Measurements from ENCODE around the gene PIGR. TPM values are rescaled to one million over a fixed set of nuclear protein-coding genes. Genes with fewer than 3 reads are reported as not detected.

The PIGR gene
- total RNA-seq, 1 experiment from 2014 or later = not detected

GRCh38 chr1:206883160-206883559 lies 63.1 kb downstream of the PIGR start:
- Histone ChIP-seq H3K9ac (ENCODE audit: low read length) (no peak overlapping the region), H3K27ac (ENCODE audit: low read length) (no peak overlapping the region), H3K4me3 (ENCODE audit: low read length) (no peak overlapping the region), H3K9me2 (replicated peaks; ENCODE audit: low read length) (no peaks in the 10 kb centered on the region), H3K79me2 (ENCODE audit: low read length) (no peaks in the 10 kb centered on the region), H3K4me1 (ENCODE audit: insufficient read depth, low read length) (peaks cover 15% of the 10 kb centered on the region), H3K27me3 (ENCODE audit: low read length) (no peaks in the 10 kb centered on the region), H2AFZ (ENCODE audit: low read length) (no peak overlapping the region), H3K9me3 (ENCODE audit: low read length) (peaks cover 11% of the 10 kb centered on the region), H3K4me2 (ENCODE audit: low read length) (no peak overlapping the region), H4K20me1 (ENCODE audit: low read length) (no peaks in the 10 kb centered on the region), H3K36me3 (ENCODE audit: low read depth, low read length) (no peaks in the 10 kb centered on the region), H3F3A (ENCODE audit: low read length, unreplicated experiment) (no peaks in the 10 kb centered on the region)
- intact Hi-C loops (cut with micrococcal nuclease) = no loop called here
- DNase-seq (no peak), ATAC-seq (no peak)
- ChIA-PET CTCF (interaction anchor here (0.7 kb wide), 1 partner anchor 26 kb away, joined by 4 read pairs; no protein-coding TSS in a partner anchor), POLR2A (ENCODE audit: unreplicated experiment) (interaction anchor here (0.7 kb wide), 1 partner anchor 139 kb away, joined by 5 read pairs; no protein-coding TSS in a partner anchor)
- no peak for TF ChIP-seq CTCF (conservative IDR thresholded peaks at IDR 0.05; ENCODE audit: low read depth, low read length)
- no peak for TF ChIP-seq EZH2phosphoT487 (IDR thresholded peaks at IDR 0.05; ENCODE audit: borderline replicate concordance, low read length)
- TF ChIP-seq EZH2 (IDR thresholded peaks at IDR 0.05; ENCODE audit: low read length, unreplicated experiment) = no peak
- BruUV-seq (replicated peaks) = no TSS peak

- H3K9ac ChIP-seq (ENCODE audit: low read length) = no peak overlapping the region
- no peak overlapping the region for H3K4me2 ChIP-seq (ENCODE audit: low read length)
- H3K4me1 ChIP-seq (ENCODE audit: insufficient read depth, low read length) = peaks cover 9% of the 10 kb centered on the region
- no peaks in the 10 kb centered on the region for H3K9me2 ChIP-seq (replicated peaks; ENCODE audit: low read length)
- TF ChIP-seq CTCF (conservative IDR thresholded peaks at IDR 0.05; ENCODE audit: low read depth, low read length) = peak; percentile 39
- no peak for TF ChIP-seq EZH2phosphoT487 (IDR thresholded peaks at IDR 0.05; ENCODE audit: borderline replicate concordance, low read length)
- no peak overlapping the region for H3K4me3 ChIP-seq (ENCODE audit: low read length)
- ATAC-seq (no peak), DNase-seq (no peak)
- peaks cover 17% of the 10 kb centered on the region for H3K9me3 ChIP-seq (ENCODE audit: low read length)
- ChIA-PET POLR2A (ENCODE audit: unreplicated experiment) (no interaction called here), CTCF (no interaction called here)
- no peak overlapping the region for H2AFZ ChIP-seq (ENCODE audit: low read length)
- no peaks in the 10 kb centered on the region for H3K79me2 ChIP-seq (ENCODE audit: low read length)
- H3K27me3 ChIP-seq (ENCODE audit: low read length) = no peaks in the 10 kb centered on the region
- H3F3A ChIP-seq (ENCODE audit: low read length, unreplicated experiment) = no peaks in the 10 kb centered on the region
- intact Hi-C loops (cut with micrococcal nuclease) = no loop called here
- BruUV-seq (replicated peaks) = no TSS peak
- no peaks in the 10 kb centered on the region for H4K20me1 ChIP-seq (ENCODE audit: low read length)
- H3K36me3 ChIP-seq (ENCODE audit: low read depth, low read length) = no peaks in the 10 kb centered on the region
- no peak overlapping the region for H3K27ac ChIP-seq (ENCODE audit: low read length)
These were observed 63.7 kb downstream of the PIGR start for GRCh38 chr1:206882555-206882954.

GRCh38 chr1:206880314-206880713 lies 66.0 kb downstream of the PIGR start:
- BruUV-seq (replicated peaks) = no TSS peak
- Histone ChIP-seq H3K9ac (ENCODE audit: low read length) (no peak overlapping the region), H3K27me3 (ENCODE audit: low read length) (no peaks in the 10 kb centered on the region), H3K4me2 (ENCODE audit: low read length) (no peak overlapping the region), H3K36me3 (ENCODE audit: low read depth, low read length) (no peaks in the 10 kb centered on the region), H3K79me2 (ENCODE audit: low read length) (no peaks in the 10 kb centered on the region), H3F3A (ENCODE audit: low read length, unreplicated experiment) (no peaks in the 10 kb centered on the region), H4K20me1 (ENCODE audit: low read length) (no peaks in the 10 kb centered on the region), H3K27ac (ENCODE audit: low read length) (no peak overlapping the region), H3K9me2 (replicated peaks; ENCODE audit: low read length) (no peaks in the 10 kb centered on the region), H3K4me3 (ENCODE audit: low read length) (no peak overlapping the region), H2AFZ (ENCODE audit: low read length) (0 out of 2 replicates have a peak overlapping the region, but pooled peaks have one; percentile 9), H3K9me3 (ENCODE audit: low read length) (peaks cover 17% of the 10 kb centered on the region), H3K4me1 (ENCODE audit: insufficient read depth, low read length) (no peaks in the 10 kb centered on the region)
- TF ChIP-seq EZH2phosphoT487 (IDR thresholded peaks at IDR 0.05; ENCODE audit: borderline replicate concordance, low read length) (no peak), EZH2 (IDR thresholded peaks at IDR 0.05; ENCODE audit: low read length, unreplicated experiment) (no peak), CTCF (conservative IDR thresholded peaks at IDR 0.05; ENCODE audit: low read depth, low read length) (no peak)
- intact Hi-C loops (cut with micrococcal nuclease) = no loop called here
- no peak for DNase-seq
- ATAC-seq = no peak
- ChIA-PET POLR2A (ENCODE audit: unreplicated experiment) (no interaction called here), CTCF (no interaction called here)

Other genes with a start within 250 kb of the PIGR start
- gene IL19, start 175.7 kb downstream of the PIGR start, total RNA-seq (2014; rRNA removed) = not detected in 2 replicates
- not detected in 2 replicates for gene IL10, start 174.0 kb downstream of the PIGR start, total RNA-seq (2014; rRNA removed)
- gene IL20, start 80.8 kb downstream of the PIGR start, total RNA-seq (2014; rRNA removed) = not detected in 2 replicates
- gene IL24, start 49.0 kb downstream of the PIGR start, total RNA-seq (2014; rRNA removed) = 1.8 and 1.9 TPM in 2 replicates
- gene FCMR, start 24.5 kb downstream of the PIGR start, total RNA-seq (2014; rRNA removed) = 1.5 and 4.6 TPM in 2 replicates
- not detected in 2 replicates for gene FCAMR, start 24.0 kb upstream of the PIGR start, total RNA-seq (2014; rRNA removed)
- gene C1orf116, start 86.3 kb upstream of the PIGR start, total RNA-seq (2014; rRNA removed) = 34.9 and 36.2 TPM in 2 replicates
- 54.0 and 63.9 TPM in 2 replicates for gene YOD1, start 104.7 kb upstream of the PIGR start, total RNA-seq (2014; rRNA removed)
- 37.5 and 48.6 TPM in 2 replicates for gene PFKFB2, start 106.8 kb upstream of the PIGR start, total RNA-seq (2014; rRNA removed)
- not detected in 2 replicates for gene C4BPB, start 142.4 kb upstream of the PIGR start, total RNA-seq (2014; rRNA removed)
- gene C4BPA, start 157.8 kb upstream of the PIGR start, total RNA-seq (2014; rRNA removed) = not detected in 2 replicates

Measured in PC-3 (cell line).